ENCODE results near the gene BRINP3. TPM values are rescaled to one million over a fixed set of nuclear protein-coding genes. Genes with fewer than 3 reads are reported as not detected.

Gene BRINP3
- total and polyA plus RNA-seq, 9 of the 15 experiments (the other 6 are each of a cell fraction or from before 2014, with no cell fraction given) = 0.09 to 0.75 (median 0.19) TPM; not detected in 1

- no TSS peak for BruUV-seq (replicated peaks)
- in situ Hi-C loops (cut with MboI) (no loop called here), intact Hi-C loops (cut with micrococcal nuclease) (no loop called here)
- H3K79me2 ChIP-seq (ENCODE audit: control insufficient read depth, insufficient read depth, low read length) = no peaks in the 10 kb centered on the region
- DNase-seq (ENCODE audit: extremely low read depth in 1 of 4, low spot score in 3 of 4) (no peak), FAIRE-seq (no peak), ATAC-seq (no peak)
- WGBS (ENCODE audit: insufficient coverage, low coverage, missing lambda C conversion rate) = 2% methylated on average over 2 of the region's 2 CpGs
- ChIA-PET POLR2A (no interaction called here), CTCF (ENCODE audit: low intra/inter-chr PET ratio) (no interaction called here)
- H3K27me3 ChIP-seq (ENCODE audit: control insufficient read depth in 2 of 2, insufficient read depth in 2 of 2, low read length in 2 of 2) = no peaks in the 10 kb centered on the region
- H3K9me3 ChIP-seq (replicated peaks; ENCODE audit: control insufficient read depth, insufficient read depth, low read depth, low read length) = no peaks in the 10 kb centered on the region
- H3K4me2 ChIP-seq (ENCODE audit: insufficient read depth, low read length) = no peak overlapping the region
- no peak for TF ChIP-seq POLR2AphosphoS5 (IDR thresholded peaks at IDR 0.05; ENCODE audit: control insufficient read depth, insufficient read depth, low read depth, low read length)
- H3K9ac ChIP-seq (ENCODE audit: insufficient read depth in 1 of 2, low read depth in 2 of 2, low read length in 2 of 2) = no peak overlapping the region
- no peak overlapping the region for H2AFZ ChIP-seq (ENCODE audit: low read depth, low read length)
- no peaks in the 10 kb centered on the region for H3K36me3 ChIP-seq (ENCODE audit: control insufficient read depth, insufficient read depth, low read length)
- H3K4me1 ChIP-seq (replicated peaks in 1 of 2; ENCODE audit: control insufficient read depth in 2 of 2, insufficient read depth in 2 of 2, low read length in 2 of 2) = no peaks in the 10 kb centered on the region
- no peaks in the 10 kb centered on the region for H3K9me1 ChIP-seq (ENCODE audit: control insufficient read depth, insufficient read depth, low read length)
- no peak overlapping the region for H3K4me3 ChIP-seq
- H3K27ac ChIP-seq (ENCODE audit: extremely low read depth, low read depth, low read length) = no peak overlapping the region
- no peaks in the 10 kb centered on the region for H4K20me1 ChIP-seq (replicated peaks; ENCODE audit: control insufficient read depth, insufficient read depth, low read length)
Observed at GRCh38 chr1:190377991-190378390, 99.7 kb downstream of the BRINP3 start.

GRCh38 chr1:190377294-190377693 is 100.4 kb downstream of the BRINP3 start:
- 0% methylated on average over 2 of the region's 2 CpGs for WGBS (ENCODE audit: insufficient coverage, low coverage, missing lambda C conversion rate)
- Histone ChIP-seq H2AFZ (ENCODE audit: low read depth, low read length) (no peak overlapping the region), H3K4me2 (ENCODE audit: insufficient read depth, low read length) (no peak overlapping the region), H3K79me2 (ENCODE audit: control insufficient read depth, insufficient read depth, low read length) (no peaks in the 10 kb centered on the region), H3K9me1 (ENCODE audit: control insufficient read depth, insufficient read depth, low read length) (no peaks in the 10 kb centered on the region), H3K27ac (ENCODE audit: extremely low read depth, low read depth, low read length) (no peak overlapping the region), H3K4me1 (replicated peaks in 1 of 2; ENCODE audit: control insufficient read depth in 2 of 2, insufficient read depth in 2 of 2, low read length in 2 of 2) (no peaks in the 10 kb centered on the region), H3K27me3 (ENCODE audit: control insufficient read depth in 2 of 2, insufficient read depth in 2 of 2, low read length in 2 of 2) (no peaks in the 10 kb centered on the region), H4K20me1 (replicated peaks; ENCODE audit: control insufficient read depth, insufficient read depth, low read length) (no peaks in the 10 kb centered on the region), H3K4me3 (no peak overlapping the region), H3K36me3 (ENCODE audit: control insufficient read depth, insufficient read depth, low read length) (no peaks in the 10 kb centered on the region), H3K9ac (ENCODE audit: insufficient read depth in 1 of 2, low read depth in 2 of 2, low read length in 2 of 2) (no peak overlapping the region), H3K9me3 (replicated peaks; ENCODE audit: control insufficient read depth, insufficient read depth, low read depth, low read length) (no peaks in the 10 kb centered on the region)
- DNase-seq (ENCODE audit: extremely low read depth in 1 of 4, low spot score in 3 of 4) (no peak), FAIRE-seq (no peak), ATAC-seq (no peak)
- in situ Hi-C loops (cut with MboI) = no loop called here
- ChIA-PET CTCF (ENCODE audit: low intra/inter-chr PET ratio) (no interaction called here), POLR2A (no interaction called here)
- no TSS peak for BruUV-seq (replicated peaks)
- intact Hi-C loops (cut with micrococcal nuclease) = no loop called here
- TF ChIP-seq CHD7 (IDR thresholded peaks at IDR 0.05; ENCODE audit: low read depth, low read length) = no peak
- TF ChIP-seq, protein P1, sequence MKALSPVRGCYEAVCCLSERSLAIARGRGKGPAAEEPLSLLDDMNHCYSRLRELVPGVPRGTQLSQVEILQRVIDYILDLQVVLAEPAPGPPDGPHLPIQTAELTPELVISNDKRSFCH (CRISPR knock-in tag; IDR thresholded peaks at IDR 0.05) = no peak
- TF ChIP-seq, protein P1 (tag; IDR thresholded peaks at IDR 0.05) = no peak
